HG02610 (cell line): ENCODE results near the gene KRT31.
"Not testable (repeated sequence)": the region's sequence is repeated elsewhere in the genome, so short reads cannot be mapped to it uniquely, and the experiment has no call there.

Experiments
- ATAC-seq: cut with Tn5 transposase; IDR thresholded peaks from one replicate; pipeline ENCODE4 v1.9.1; 2021; ENCODE audit warnings: mild to moderate bottlenecking, moderate library complexity; ENCODE audit not compliant: unreplicated experiment

KRT31 gene

DNA sequence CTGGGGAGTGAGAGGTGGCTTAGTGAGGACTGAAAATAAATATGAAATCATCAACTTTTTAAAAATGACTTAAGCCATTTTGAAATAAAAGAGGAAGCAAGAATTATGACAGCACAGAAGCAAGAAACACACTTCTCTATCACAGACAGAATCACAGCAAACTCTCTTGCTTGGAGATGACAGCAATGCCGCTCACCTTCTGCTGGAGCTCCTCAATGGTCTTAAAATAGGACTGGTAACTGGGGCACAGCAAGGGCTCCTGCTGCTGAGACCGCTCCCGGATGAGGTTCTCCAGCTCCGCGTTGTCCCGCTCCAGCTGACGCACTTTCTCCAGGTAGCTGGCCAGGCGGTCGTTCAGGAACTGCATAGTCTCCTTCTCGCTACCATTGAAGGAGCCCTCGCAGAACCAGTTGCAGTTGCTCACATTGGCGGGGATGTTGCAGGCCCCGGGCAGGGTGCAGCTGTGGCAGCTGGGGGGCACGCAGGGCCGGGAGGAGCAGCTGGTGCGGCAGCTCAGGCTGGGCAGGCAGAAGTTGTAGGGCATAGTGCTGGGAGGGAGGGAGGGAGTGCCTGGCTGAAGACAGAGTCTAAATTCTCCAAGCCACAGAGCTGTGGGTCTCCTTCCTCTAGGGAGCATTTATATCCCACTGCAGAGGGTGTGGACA, at the start of gene KRT31:
TSS of gene KRT31 (minus strand) at position 613 of the 665 bp plus-strand sequence. CDS start at position 544, 69 bp downstream.
- no peak for ATAC-seq

DNA sequence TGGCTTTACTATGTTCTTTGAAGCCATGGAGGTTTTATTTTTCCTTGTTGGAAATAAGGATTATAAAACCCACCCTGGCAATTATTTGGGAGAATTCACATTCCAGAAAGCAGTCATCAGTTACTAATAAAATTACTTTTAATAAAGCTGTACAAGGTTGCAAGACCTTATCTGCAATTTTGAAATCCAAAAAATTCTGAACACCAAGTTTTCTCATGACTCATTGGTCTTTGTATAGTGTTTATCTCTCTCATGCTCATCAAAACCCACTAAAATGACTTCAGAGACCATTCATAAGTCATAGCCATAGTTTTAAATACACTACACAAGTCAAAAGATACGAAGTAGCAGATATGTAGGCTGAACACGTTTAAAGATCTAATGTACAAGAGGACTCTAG, 49.4 kb upstream of the KRT31 start:
- ATAC-seq: no peak

DNA sequence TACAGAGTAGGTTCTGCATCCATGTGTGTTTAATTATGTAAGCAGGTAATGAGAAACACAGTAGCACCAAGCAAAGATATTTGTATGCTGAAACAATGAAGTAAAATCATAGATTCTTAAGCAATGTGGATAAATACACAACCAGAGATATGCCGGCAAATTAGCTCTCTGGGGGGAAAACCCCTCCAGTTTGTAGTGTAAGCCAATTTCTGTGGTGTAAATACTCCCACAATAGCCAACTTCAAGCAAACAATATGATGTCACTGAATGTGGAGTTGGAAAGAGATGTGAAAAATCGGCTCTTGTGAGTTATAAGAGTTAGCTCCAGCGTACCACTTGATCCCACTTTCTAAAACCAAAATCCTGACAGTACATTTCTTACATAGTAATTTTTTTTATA, 47.2 kb upstream of the KRT31 start:
- no peak for ATAC-seq

DNA sequence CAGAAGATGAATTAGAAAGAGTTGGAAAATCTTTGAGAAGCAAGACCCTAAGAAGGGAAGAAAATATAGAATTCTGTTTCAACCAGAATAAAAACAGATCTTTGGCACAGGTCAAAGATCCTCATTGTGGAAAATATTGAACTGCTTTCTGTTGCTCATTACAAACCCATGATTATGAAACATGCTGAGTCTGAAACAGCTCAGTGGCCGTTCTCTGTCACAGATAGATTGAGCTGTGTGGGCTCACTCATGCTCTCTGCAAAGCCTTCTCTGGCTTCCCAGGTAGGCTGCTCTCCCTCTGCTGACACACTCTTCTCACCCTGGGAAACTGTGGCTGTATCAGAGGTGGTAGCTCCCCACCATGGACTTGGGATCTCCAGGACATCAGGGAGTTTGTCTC, 46.8 kb upstream of the KRT31 start:
- no peak for ATAC-seq

DNA sequence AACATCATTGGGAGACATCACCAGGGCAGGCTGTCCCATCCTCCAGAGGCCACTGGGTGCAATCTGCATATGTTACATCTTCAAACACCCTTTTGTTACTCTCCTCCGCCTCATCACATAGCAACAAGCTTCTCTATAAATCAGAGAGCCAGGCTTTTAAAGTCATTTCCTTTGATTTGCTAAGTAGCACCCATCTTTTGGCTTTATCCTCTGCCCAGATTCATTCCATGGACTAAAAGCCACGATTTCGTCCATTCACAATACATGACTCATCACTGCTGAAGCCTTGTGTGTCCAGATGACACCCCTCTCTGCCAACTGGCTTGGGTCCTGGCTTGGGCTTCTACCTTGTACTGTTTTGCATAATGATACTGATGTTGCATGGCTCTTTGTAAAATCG, 45.3 kb upstream of the KRT31 start:
- no peak for ATAC-seq

DNA sequence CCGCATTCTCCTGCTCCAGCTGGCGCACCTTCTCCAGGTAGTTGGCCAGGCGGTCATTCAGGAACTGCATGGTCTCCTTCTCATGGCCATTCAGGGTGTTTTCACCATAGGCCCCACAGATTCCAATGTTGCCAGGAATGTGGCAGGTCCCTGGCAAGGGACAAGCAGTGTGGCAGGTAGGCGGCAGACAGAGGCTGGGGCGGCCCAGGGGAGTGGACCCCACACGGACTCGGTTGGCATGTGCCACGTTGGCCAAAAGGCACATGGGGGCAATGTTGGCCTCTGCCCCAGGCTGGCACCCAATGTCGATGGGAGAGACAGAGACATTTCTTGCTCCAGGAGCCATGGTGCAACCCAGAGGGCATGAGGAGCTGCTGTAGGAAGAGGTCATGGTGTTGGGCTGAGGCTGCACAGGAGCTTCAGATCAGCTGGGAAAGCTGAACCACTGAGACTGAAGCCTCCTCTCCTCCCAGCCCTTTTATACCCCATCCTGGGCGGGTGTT, 43.2 kb upstream of the KRT31 start, which contains the start of gene KRT38:
TSS of gene KRT38 (minus strand) at position 453 of the 503 bp plus-strand sequence. CDS start at position 391, 62 bp downstream.
- ATAC-seq: no peak

DNA sequence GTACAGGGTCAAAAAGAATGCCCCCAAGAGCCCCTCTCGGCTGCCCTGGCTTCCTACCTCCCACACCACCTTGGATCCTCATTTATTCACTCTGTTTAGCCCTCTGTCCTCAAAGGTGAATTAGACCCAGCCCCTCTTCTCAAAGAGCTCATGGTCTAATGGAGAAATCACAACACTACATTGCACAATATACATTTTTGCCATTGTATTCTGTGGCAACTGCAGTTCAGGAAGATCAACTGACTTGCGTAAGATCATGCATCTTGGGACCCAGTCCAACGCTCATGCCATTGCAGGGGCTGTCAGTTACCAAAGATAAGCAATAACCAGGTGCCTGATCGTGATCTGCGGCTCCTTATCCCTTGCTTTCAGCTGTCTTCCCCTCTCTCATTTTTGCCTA, 42.0 kb upstream of the KRT31 start:
- ATAC-seq: no peak

DNA sequence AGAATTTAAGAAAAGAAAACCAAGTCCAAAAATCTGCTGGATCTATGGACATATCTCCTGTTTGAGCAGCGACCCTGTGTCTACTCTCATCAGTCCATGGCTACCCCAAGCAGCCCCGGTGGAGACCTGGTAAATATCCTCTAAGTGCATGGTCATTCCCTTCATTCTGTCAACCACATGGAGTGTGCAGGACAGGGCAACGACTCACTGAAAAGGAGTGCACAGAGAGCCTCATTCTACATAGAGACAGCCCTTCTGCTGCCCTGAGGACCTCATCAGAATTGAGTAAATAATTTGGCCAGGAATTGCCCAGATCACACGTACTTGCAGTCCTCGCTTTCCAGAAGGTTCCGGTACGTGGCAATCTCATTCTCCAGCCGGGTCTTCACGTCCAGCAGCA, 40.4 kb upstream of the KRT31 start:
- no peak for ATAC-seq

DNA sequence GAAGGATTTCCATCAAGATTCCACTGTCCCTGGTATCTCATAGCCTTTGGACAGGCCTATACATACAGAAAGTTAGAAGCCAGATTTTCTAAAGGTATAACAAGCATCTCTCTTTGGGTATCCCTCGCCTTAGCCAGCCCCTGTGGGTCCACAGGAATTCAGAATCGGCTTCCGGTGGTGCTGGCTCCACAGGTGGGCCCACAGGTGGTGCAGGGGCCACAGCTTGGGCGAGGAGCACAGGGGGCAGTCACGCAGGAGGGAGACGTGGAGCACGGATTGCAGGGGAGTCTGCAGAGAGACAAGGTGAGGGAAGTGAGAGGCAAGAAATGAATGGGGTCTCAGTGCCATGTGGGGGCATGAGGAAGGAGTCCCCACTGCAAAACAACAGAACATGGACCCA, 39.8 kb upstream of the KRT31 start:
- no peak for ATAC-seq

DNA sequence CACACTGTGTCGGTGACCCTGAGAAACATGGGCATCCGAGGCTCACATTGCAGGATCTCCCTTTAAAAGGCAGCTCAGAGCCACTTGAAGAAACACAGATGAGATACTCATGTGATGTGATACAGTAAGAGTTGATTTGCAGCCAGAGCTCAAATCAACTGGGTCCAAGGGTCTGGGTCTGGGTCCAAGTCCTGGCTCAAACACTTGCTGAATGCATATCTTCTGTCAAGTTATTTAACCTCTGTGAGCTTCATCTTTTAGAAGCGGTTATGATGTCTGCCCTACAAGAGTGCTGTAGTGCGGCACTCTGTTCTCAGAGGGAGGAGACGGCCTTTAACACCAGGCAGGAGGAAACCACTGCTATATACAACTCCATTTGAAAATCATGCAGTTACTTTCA, 37.0 kb upstream of the KRT31 start:
- no peak for ATAC-seq

DNA sequence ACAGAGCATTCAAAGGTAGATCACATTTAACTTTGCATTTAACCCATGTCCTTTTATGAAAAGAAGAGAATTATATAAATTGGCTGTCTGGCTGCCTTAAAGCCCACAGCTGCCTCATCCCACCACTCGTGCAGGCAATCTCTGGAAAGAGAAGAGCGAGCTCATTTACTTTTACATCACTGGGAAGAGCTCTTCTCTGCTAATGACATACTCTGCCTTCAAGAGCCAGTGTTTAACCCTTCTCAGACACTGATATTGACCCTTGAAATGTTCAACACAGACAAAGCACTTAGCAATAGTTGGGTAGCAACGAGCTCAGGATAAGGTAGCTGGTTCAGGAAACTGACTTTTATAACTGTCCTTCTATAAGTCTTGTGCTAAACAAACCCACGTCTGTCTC, 36.6 kb upstream of the KRT31 start:
- no peak for ATAC-seq

DNA sequence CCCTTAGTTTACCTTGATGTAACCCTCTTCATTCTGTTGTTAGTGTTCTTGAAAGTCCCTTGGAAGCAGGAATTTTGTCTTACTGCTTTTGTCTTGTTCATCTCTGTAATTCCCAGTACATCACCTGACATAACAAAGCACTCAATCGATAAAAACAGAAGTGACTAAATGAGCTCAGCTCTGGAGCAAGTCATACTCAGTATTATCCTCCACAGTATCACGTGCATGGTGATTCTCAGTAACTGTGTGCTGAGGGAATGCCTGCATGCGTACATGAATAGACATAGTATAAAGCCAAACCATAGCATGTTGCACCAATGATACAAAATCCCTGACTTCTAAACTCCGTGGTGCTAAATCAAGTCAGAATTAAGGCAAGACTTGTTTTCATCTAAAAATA, 36.2 kb upstream of the KRT31 start:
- ATAC-seq: no peak

DNA sequence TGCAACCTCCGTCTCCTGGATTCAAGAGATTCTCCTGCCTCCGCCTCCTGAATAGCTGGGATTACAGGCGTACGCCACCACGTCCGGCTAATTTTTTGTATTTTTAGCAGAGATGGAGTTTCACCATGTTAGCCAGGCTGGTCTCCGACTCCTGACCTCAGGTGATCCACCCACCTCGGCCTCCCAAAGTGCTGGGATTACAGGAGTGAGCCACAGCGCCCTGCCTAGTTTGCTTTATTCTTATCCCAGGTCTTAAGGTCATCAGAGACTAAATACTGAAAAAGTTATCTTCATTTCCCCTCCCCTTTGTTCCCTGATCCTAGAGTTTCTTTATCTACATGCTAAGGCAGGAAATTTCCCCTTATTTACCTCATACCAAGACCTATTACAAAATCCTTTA, 33.0 kb upstream of the KRT31 start:
- ATAC-seq: not testable (repeated sequence)

DNA sequence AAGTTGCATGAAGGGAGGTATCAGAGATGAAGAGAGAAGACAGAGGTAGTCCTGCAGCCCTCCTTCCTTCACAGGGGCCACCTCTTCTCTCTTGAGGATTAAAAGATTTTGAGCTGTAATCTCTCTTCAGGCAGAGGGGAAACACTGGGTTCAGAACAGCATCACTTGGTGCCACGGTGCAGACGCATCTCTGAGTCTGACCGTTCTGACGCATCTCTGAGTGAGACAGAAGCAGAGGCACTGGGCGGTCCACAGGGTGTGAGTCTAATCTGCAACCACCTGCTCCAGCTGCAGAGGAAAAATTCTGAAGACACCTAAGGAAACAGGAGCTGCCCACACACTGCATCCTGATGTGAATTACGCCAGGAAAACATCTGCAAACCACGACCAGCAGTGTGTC, 32.3 kb upstream of the KRT31 start:
- ATAC-seq: no peak

DNA sequence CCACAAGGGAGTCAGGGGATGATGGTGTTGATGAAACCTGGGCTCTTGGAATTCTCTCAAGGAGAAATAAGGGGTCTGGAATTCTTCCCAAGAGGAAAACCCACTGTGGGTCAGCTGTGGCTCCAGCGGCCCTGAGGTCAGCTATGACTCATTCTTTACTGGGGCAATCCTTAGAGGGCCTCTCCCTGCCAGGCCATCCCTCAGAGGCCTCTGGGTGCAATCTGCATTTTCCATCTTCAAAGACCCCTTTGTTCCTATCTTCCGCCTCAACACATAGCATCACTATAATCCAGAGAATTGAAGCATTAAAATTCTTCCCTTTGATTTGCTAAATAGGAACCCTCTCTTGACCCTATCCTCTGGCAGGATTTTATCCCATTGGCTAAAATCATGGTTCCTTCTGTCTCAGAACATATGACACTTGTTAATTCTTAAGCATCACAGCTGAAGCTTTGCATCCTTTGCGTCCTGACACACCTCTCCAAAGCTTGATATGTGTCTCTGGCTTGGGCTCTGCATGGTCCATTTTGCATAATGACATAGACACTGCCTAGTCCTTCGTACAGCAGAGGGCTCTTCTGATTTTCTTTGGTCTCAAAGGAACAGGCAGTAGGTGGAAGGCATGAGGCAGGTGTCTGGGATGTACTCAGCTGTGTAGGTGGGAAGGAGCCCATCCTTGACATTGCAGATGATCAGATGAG, 31.3 kb upstream of the KRT31 start:
- ATAC-seq: no peak

DNA sequence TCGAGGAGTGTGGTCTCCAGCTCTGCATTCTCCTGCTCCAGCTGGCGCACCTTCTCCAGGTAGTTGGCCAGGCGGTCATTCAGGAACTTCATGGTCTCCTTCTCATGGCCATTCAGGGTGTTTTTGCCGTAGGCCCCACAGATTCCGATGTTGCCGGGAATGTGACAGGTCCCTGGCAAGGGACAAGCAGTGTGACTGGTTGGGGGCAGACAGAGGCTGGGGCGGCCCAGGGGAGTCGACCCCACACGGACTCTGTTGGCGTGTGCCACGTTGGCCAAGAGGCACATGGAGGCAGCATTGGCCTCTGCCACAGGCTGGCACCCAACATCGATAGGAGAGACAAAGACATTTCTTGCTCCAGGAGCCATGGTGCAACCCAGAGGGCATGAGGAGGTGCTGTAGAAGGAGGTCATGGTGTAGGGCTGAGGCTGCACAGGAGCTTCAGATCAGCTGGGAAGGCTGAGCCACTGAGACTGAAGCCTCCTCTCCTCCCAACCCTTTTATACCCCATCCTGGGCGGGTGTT, 26.8 kb upstream of the KRT31 start, which contains the start of gene KRT37:
TSS of gene KRT37 (minus strand) at position 475 of the 525 bp plus-strand sequence. CDS start at position 413, 62 bp downstream.
- no peak for ATAC-seq

DNA sequence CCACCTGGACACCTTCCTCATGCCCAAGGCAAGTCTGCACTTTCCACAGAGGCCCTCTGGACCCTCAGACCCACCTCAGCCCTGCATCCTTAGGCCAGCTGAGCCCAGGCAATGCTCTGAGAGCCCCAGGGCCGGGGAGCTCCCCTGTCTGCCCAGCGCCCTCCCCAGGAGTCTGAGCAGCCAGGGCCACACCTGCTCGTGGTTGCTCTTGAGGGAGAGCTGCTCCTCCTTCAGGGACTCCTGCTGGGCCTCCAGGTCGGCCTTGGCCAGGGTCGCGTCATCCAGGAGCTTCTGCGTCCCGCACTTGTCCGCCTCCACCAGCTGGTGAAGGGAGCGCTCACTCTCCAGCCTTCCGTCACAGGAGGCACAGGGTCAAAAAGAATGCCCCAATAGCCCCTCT, 25.2 kb upstream of the KRT31 start:
- ATAC-seq: not testable (repeated sequence)

DNA sequence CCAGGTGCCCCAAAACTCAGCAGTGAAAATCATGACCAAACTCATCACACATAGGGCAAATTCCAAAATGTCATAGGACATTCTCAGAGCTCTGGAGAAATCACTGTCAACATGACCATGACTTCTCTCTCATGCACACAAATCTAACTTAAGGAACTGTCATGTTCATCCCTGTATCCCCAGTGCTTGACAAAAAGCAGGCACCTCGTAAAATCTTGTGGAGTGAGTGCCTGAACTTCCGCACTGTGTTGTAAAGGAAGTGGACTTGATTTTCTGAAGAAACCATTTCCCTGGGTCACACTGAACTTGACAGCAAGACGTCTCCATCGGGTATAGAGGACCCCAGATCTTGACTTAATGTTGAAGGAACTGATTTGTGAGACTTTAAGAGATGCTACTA, 24.2 kb upstream of the KRT31 start:
- ATAC-seq: no peak

DNA sequence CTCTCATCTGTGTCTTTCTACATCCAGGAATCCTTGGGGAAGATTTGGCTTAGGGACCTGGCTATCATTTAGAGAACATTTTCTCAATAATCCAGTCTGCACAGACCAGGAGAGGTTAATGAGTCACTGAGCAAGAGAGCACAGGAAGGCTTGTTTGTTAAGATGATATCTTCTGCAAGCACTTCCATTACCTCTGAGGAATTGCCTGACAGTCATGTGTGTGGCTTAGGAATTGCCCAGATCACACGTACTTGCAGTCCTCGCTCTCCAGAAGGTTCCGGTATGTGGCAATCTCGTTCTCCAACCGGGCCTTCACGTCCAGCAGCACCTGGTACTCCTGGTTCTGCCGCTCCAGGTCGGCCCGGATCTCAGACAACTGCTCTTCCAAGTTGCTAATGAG, 23.7 kb upstream of the KRT31 start:
- no peak for ATAC-seq

DNA sequence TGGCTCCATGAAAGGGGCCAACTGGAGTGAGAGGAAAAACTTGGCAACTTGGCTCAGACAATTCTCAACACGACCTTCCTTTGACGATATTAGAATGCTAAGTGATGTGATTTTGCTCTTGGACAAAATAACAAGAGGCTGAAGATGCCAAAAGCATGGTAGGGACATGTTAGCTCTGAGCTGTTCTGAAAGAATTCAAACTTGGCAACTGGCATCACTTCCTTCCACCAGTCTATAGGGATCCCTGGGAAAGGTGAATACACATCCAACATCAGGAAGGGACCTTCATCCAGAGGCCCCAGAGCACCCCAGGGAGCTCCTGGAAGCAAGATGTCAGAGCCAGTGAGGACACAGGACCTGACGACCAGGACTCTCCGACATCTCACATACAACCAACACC, 22.7 kb upstream of the KRT31 start:
- no peak for ATAC-seq

DNA sequence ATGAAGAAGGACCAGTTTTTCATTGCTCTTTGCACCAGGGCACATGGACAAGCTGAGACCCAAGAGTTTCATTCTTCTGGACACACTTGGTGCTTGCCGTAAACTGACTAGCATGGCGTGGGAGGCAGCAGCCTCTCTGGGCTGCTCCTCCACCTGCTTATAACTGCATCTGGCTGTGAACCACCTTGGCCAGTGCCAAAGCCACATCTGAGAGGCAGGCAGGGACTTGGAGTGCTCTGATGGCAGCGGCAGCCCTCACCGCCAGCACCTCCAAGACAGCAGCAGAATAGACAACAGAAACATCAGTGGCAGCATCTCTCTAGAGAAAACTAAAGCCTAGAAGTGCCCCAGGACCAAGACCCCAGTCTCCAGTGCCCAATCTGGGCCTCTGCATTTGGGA, 22.3 kb upstream of the KRT31 start:
- ATAC-seq: no peak
